H9 (cell line): ENCODE measurements around the gene ADGRG4. TPM values are rescaled to one million over a fixed set of nuclear protein-coding genes. Genes with fewer than 3 reads are reported as not detected.

Experiments
- DNase-seq: peaks from one replicate; pipeline ENCODE4 v3.0.0-alpha.2; 2017
- H2AFZ ChIP-seq: one replicate; pipeline ENCODE4 v1.6.1; 2013; ENCODE audit warnings: mild to moderate bottlenecking, low read length, control low read depth, moderate library complexity
- H2AK5ac ChIP-seq: 2 replicates; pipeline ENCODE4 v1.6.1; 2013; ENCODE audit warnings: low read length, control low read depth, mixed read lengths; ENCODE audit not compliant: insufficient read length
- H2BK120ac ChIP-seq: one replicate; pipeline ENCODE4 v1.6.1; 2013; ENCODE audit warnings: low read depth, mild to moderate bottlenecking, low read length, control low read depth, inconsistent platforms; ENCODE audit not compliant: poor library complexity, severe bottlenecking
- H2BK12ac ChIP-seq: 2 replicates; pipeline ENCODE4 v1.6.1; 2013; ENCODE audit warnings: low read length, control low read depth, mixed read lengths, low read depth; ENCODE audit not compliant: insufficient read length
- H2BK15ac ChIP-seq: 2 replicates; pipeline ENCODE4 v1.6.1; 2013; ENCODE audit warnings: low read depth, low read length, control low read depth
- H2BK20ac ChIP-seq: one replicate; pipeline ENCODE4 v1.6.1; 2013; ENCODE audit warnings: low read depth, mild to moderate bottlenecking, low read length, control low read depth, inconsistent platforms; ENCODE audit not compliant: poor library complexity, severe bottlenecking
- H2BK5ac ChIP-seq: 2 replicates; pipeline ENCODE4 v1.6.1; 2013; ENCODE audit warnings: low read length, control low read depth, mixed read lengths; ENCODE audit not compliant: insufficient read length
- H3K14ac ChIP-seq: 2 replicates; pipeline ENCODE4 v1.6.1; 2013; ENCODE audit warnings: low read length, control low read depth; ENCODE audit not compliant: insufficient read depth
- H3K18ac ChIP-seq: 2 replicates; pipeline ENCODE4 v1.6.1; 2013; ENCODE audit warnings: low read depth, mild to moderate bottlenecking, mixed read lengths, low read length, control low read depth; ENCODE audit not compliant: insufficient read length
- H3K23ac ChIP-seq: 2 replicates; pipeline ENCODE4 v1.6.1; 2013; ENCODE audit warnings: low read length, control low read depth, mixed read lengths, low read depth; ENCODE audit not compliant: insufficient read length
- H3K23me2 ChIP-seq: 2 replicates; pipeline ENCODE4 v1.6.1; 2013; ENCODE audit warnings: low read depth, mild to moderate bottlenecking, mixed read lengths, low read length, control low read depth; ENCODE audit not compliant: insufficient read length, poor library complexity, severe bottlenecking
- H3K27ac ChIP-seq: 2 replicates; pipeline ENCODE4 v1.5.1; 2013; ENCODE audit warnings: low read length, control low read depth, mixed read lengths, low read depth; ENCODE audit not compliant: insufficient read length
- H3K27me3 ChIP-seq: 2 replicates; pipeline ENCODE4 v1.6.1; 2013; ENCODE audit warnings: low read length, control low read depth, inconsistent platforms; ENCODE audit not compliant: insufficient read depth
- H3K4ac ChIP-seq: 2 replicates; pipeline ENCODE4 v1.6.1; 2013; ENCODE audit warnings: low read depth, mild to moderate bottlenecking, control low read depth, inconsistent platforms, low read length, moderate library complexity
- H3K4me1 ChIP-seq: 2 replicates; pipeline ENCODE4 v1.6.1; 2013; ENCODE audit warnings: low read length, control low read depth, inconsistent platforms; ENCODE audit not compliant: insufficient read depth
- H3K4me2 ChIP-seq: 2 replicates; pipeline ENCODE4 v1.6.1; 2013; ENCODE audit warnings: low read length, control low read depth, mixed read lengths; ENCODE audit not compliant: insufficient read length, insufficient read depth
- H3K56ac ChIP-seq: 2 replicates; pipeline ENCODE4 v1.6.1; 2013; ENCODE audit warnings: low read depth, mild to moderate bottlenecking, mixed read lengths, low read length, control low read depth; ENCODE audit not compliant: insufficient read length
- H3K79me1 ChIP-seq: 2 replicates; pipeline ENCODE4 v1.6.1; 2013; ENCODE audit warnings: low read depth, mild to moderate bottlenecking, moderate library complexity, low read length, control low read depth, inconsistent platforms; ENCODE audit not compliant: insufficient read depth, poor library complexity, severe bottlenecking
- H3K79me2 ChIP-seq: 2 replicates; pipeline ENCODE4 v1.6.1; 2013; ENCODE audit warnings: low read length, control low read depth, inconsistent platforms; ENCODE audit not compliant: insufficient read depth
- H3K9ac ChIP-seq: 2 replicates; pipeline ENCODE4 v1.6.1; 2013; ENCODE audit warnings: low read length, control low read depth, mixed read lengths; ENCODE audit not compliant: insufficient read length; ENCODE audit errors: extremely low read depth
- H3K9me3 ChIP-seq: one replicate; pipeline ENCODE4 v1.6.1; 2013; ENCODE audit warnings: low read depth, low read length, inconsistent platforms; ENCODE audit not compliant: control insufficient read depth
- H3T11ph ChIP-seq: one replicate; pipeline ENCODE4 v1.6.1; 2013; ENCODE audit warnings: mild to moderate bottlenecking, low read length, control low read depth, inconsistent platforms
- H4K20me1 ChIP-seq: one replicate; pipeline ENCODE4 v1.6.1; 2013; ENCODE audit not compliant: control insufficient read depth, insufficient read length, insufficient read depth
- H4K5ac ChIP-seq: 2 replicates; pipeline ENCODE4 v1.6.1; 2013; ENCODE audit warnings: low read depth, mild to moderate bottlenecking, mixed read lengths, low read length, control low read depth; ENCODE audit not compliant: insufficient read length
- H4K8ac ChIP-seq: replicated peaks from 2 replicates; pipeline ENCODE4 v1.6.1; 2013; ENCODE audit warnings: low read length, control low read depth, mixed read lengths, low read depth; ENCODE audit not compliant: insufficient read length
- H4K91ac ChIP-seq: 2 replicates; pipeline ENCODE4 v1.6.1; 2013; ENCODE audit warnings: low read depth, mild to moderate bottlenecking, moderate library complexity, mixed read lengths, low read length, control low read depth; ENCODE audit not compliant: insufficient read length
- H3K27ac Mint-ChIP-seq, 3 experiments: 2 replicates in 2 of 3; 3 replicates in 1 of 3; pipeline ENCODE4 v1.8.0; 2020 to 2021; ENCODE audit warnings: mixed read lengths in 3 of 3, mild to moderate bottlenecking in 1 of 3, moderate library complexity in 1 of 3
- H3K27me3 Mint-ChIP-seq: 2 replicates; pipeline ENCODE4 v1.8.0; 2021; ENCODE audit warnings: low read depth, mild to moderate bottlenecking, moderate library complexity, mixed read lengths
- H3K36me3 Mint-ChIP-seq, 3 experiments: 2 replicates in 2 of 3; 3 replicates in 1 of 3; pipeline ENCODE4 v1.8.0; 2020 to 2021; ENCODE audit warnings: low read depth in 3 of 3, mixed read lengths in 3 of 3; ENCODE audit not compliant: insufficient read depth in 1 of 3
- H3K4me1 Mint-ChIP-seq, 2 experiments: 2 replicates each; pipeline ENCODE4 v1.8.0; 2020; ENCODE audit warnings: mixed read lengths in 2 of 2
- H3K4me3 Mint-ChIP-seq, 2 experiments: 2 replicates in 1 of 2; 3 replicates in 1 of 2; pipeline ENCODE4 v1.8.0; 2020 to 2021; ENCODE audit warnings: mild to moderate bottlenecking in 2 of 2, mixed read lengths in 2 of 2, moderate library complexity in 1 of 2
- H3K9me3 Mint-ChIP-seq, 2 experiments: 2 replicates in 1 of 2; 3 replicates in 1 of 2; pipeline ENCODE4 v1.8.0; 2020; ENCODE audit warnings: mild to moderate bottlenecking in 2 of 2, mixed read lengths in 2 of 2, moderate library complexity in 1 of 2
- CTCF ChIP-seq: fragments of 200-600 bp; sonication (generic); conservative IDR thresholded peaks from 3 replicates; pipeline ENCODE4 v1.8.0; 2021; ENCODE audit warnings: antibody characterized with exemption, mild to moderate bottlenecking
- WGBS: extraction: QIAGEN DNeasy Blood & Tissue Kit; methylation state at CpG from one replicate; pipeline ENCODE4 v1.1.7; 2013; ENCODE audit warnings: missing lambda C conversion rate, low lambda C conversion rate, mixed read lengths; ENCODE audit not compliant: insufficient read length; ENCODE audit errors: extremely low coverage; 5-methylcytosine and 5-hydroxymethylcytosine counted together
- total RNA-seq: library from RNA; stranded (reverse); gene quantifications from 2 replicates; pipeline ENCODE4 v1.2.1, GENCODE V29; 2021

The ADGRG4 gene
- total RNA-seq, 1 experiment from 2014 or later, result not detected

GRCh38 chrX:136259543-136259942 lies 41.2 kb upstream of the ADGRG4 start:
- Histone ChIP-seq H4K91ac (no peak overlapping the region), H3K23me2 (no peaks in the 10 kb centered on the region), H3K14ac (no peak overlapping the region), H2BK15ac (no peak overlapping the region), H3K79me2 (no peaks in the 10 kb centered on the region), H3T11ph (no peak overlapping the region), H4K8ac (no peak overlapping the region), H3K9me3 (peaks cover 50% of the 10 kb centered on the region), H3K4me2 (no peak overlapping the region), H3K56ac (no peak overlapping the region), H2BK12ac (no peak overlapping the region), H3K4ac (no peak overlapping the region), H3K4me1 (no peaks in the 10 kb centered on the region), H2AK5ac (no peak overlapping the region), H4K20me1 (no peaks in the 10 kb centered on the region), H2BK120ac (no peak overlapping the region), H2BK5ac (no peak overlapping the region), H3K18ac (no peak overlapping the region), H3K23ac (no peak overlapping the region), H3K27me3 (no peaks in the 10 kb centered on the region), H3K9ac (no peak overlapping the region), H2AFZ (no peak overlapping the region), H3K79me1 (no peaks in the 10 kb centered on the region), H3K27ac (no peak overlapping the region), H2BK20ac (no peak overlapping the region), H4K5ac (no peak overlapping the region)
- H3K36me3 Mint-ChIP-seq, result no peaks in the 10 kb centered on the region; a peak in 2 of 7 replicates
- DNase-seq, result no peak
- H3K4me1 Mint-ChIP-seq, result peaks cover 7 to 20% of the 10 kb centered on the region in 2 experiments
- H3K27me3 Mint-ChIP-seq, result no peaks in the 10 kb centered on the region; the same call in 1 of the 2 replicates
- H3K4me3 Mint-ChIP-seq, result no peak overlapping the region
- peaks cover 64 to 78% of the 10 kb centered on the region in 2 experiments for H3K9me3 Mint-ChIP-seq
- TF ChIP-seq CTCF, result no peak
- WGBS, result no CpG with 5 or more reads among the region's 4 CpGs
- no peak overlapping the region for H3K27ac Mint-ChIP-seq
